OCI-LY7 (cell line): Measurements from ENCODE around the gene FGD4. TPM values are rescaled to one million over a fixed set of nuclear protein-coding genes. Genes with fewer than 3 reads are reported as not detected.

Experiments
- BruUV-seq: library from RNA; stranded (reverse); fragments of 400-500 nt; replicated peaks from 2 replicates; lab custom pipeline; 2021; lab: Mats Ljungman, UMichigan
- CTCF ChIA-PET: fragments of 300-600 bp; sonication (Branson Sonifier 250); formaldehyde crosslinking; loops from one replicate; lab custom pipeline; 2022; ENCODE audit warnings: antibody characterized with exemption; ENCODE audit not compliant: unreplicated experiment; lab: Charles Lee
- POLR2A ChIA-PET: fragments of 300-600 bp; sonication (Branson Sonifier 250); formaldehyde crosslinking; loops from one replicate; lab custom pipeline; 2022; ENCODE audit warnings: antibody characterized with exemption; lab: Charles Lee
- DNase-seq: peaks from one replicate; pipeline ENCODE4 v3.0.0-alpha.2; 2015; ENCODE audit warnings: low spot score
- H2AFZ ChIP-seq: fragments of 200-600 bp; sonication (generic), shearing (Covaris generic); 2 replicates; pipeline ENCODE4 v1.6.1; 2014; ENCODE audit warnings: mild to moderate bottlenecking, antibody characterized with exemption, low read length, moderate library complexity
- H3K27ac ChIP-seq: fragments of 200-600 bp; sonication (generic); 2 replicates; pipeline ENCODE4 v1.5.1; 2014; ENCODE audit warnings: mixed run types, low read depth, mild to moderate bottlenecking, moderate library complexity, low read length, inconsistent platforms; ENCODE audit not compliant: poor library complexity, severe bottlenecking
- H3K36me3 ChIP-seq: fragments of 200-600 bp; sonication (generic); 2 replicates; pipeline ENCODE4 v1.6.1; 2014; ENCODE audit warnings: mild to moderate bottlenecking, antibody characterized with exemption, low read length, moderate library complexity, mixed read lengths; ENCODE audit not compliant: insufficient read depth
- H3K4me1 ChIP-seq: fragments of 200-600 bp; sonication (generic); 2 replicates; pipeline ENCODE4 v1.5.1; 2014; ENCODE audit warnings: mild to moderate bottlenecking, low read length; ENCODE audit not compliant: insufficient read depth, poor library complexity, severe bottlenecking
- H3K4me2 ChIP-seq: fragments of 200-600 bp; sonication (generic); 2 replicates; pipeline ENCODE4 v1.6.1; 2014; ENCODE audit warnings: mild to moderate bottlenecking, low read length
- H3K4me3 ChIP-seq: fragments of 200-600 bp; sonication (generic); 2 replicates; pipeline ENCODE4 v1.5.1; 2014; ENCODE audit warnings: mild to moderate bottlenecking, low read depth, low read length; ENCODE audit not compliant: poor library complexity, severe bottlenecking
- H3K79me2 ChIP-seq: fragments of 200-600 bp; sonication (generic); 2 replicates; pipeline ENCODE4 v1.6.1; 2016; ENCODE audit warnings: low read depth, mild to moderate bottlenecking, low read length, moderate library complexity, mixed read lengths; ENCODE audit not compliant: insufficient read depth
- H3K9me2 ChIP-seq: fragments of 200-600 bp; sonication (generic); 2 replicates; pipeline ENCODE4 v1.6.1; 2016; ENCODE audit warnings: mild to moderate bottlenecking, low read length, mixed read lengths; ENCODE audit not compliant: insufficient read depth
- H3K9me3 ChIP-seq: fragments of 200-600 bp; sonication (generic); 2 replicates; pipeline ENCODE4 v1.6.1; 2014; ENCODE audit warnings: mild to moderate bottlenecking, mixed run types, low read length, mixed read lengths
- H4K20me1 ChIP-seq: fragments of 200-600 bp; sonication (generic); 2 replicates; pipeline ENCODE4 v1.6.1; 2014; ENCODE audit warnings: mild to moderate bottlenecking, antibody characterized with exemption, low read length, moderate library complexity, mixed read lengths; ENCODE audit not compliant: insufficient read depth
- EZH2phosphoT487 ChIP-seq: fragments of 200-600 bp; sonication (generic); IDR thresholded peaks from 2 replicates; pipeline ENCODE4 v1.6.1; 2018; ENCODE audit warnings: low read depth, borderline replicate concordance, mild to moderate bottlenecking, mixed run types, antibody characterized with exemption, low read length, moderate library complexity, mixed read lengths
- intact Hi-C: fragments of 100-400 bp; cut with micrococcal nuclease; formaldehyde crosslinking; loops from one replicate; pipeline ENCODE4 v1.10.0; 2022; ENCODE audit not compliant: unreplicated experiment
- total RNA-seq, 2 experiments: library from RNA; depleted of rRNA in 1 of 2; stranded (reverse); fragments of >200 nt in 1 of 2; shearing (Covaris generic) in 1 of 2; gene quantifications; 2 replicates each; pipeline ENCODE4 v1.2.3, GENCODE V29; 2014 to 2022
- TF ChIP-seq, protein P1 (sequence below): fragments of 200-600 bp; sonication (generic); conservative IDR thresholded peaks from 2 replicates; pipeline ENCODE4 v1.5.1; 2014; ENCODE audit warnings: mild to moderate bottlenecking, antibody characterized with exemption, low read length, moderate library complexity, mixed read lengths

The FGD4 gene
- total RNA-seq, 2 experiments from 2014 or later, result 14.9 to 19.3 TPM

DNA sequence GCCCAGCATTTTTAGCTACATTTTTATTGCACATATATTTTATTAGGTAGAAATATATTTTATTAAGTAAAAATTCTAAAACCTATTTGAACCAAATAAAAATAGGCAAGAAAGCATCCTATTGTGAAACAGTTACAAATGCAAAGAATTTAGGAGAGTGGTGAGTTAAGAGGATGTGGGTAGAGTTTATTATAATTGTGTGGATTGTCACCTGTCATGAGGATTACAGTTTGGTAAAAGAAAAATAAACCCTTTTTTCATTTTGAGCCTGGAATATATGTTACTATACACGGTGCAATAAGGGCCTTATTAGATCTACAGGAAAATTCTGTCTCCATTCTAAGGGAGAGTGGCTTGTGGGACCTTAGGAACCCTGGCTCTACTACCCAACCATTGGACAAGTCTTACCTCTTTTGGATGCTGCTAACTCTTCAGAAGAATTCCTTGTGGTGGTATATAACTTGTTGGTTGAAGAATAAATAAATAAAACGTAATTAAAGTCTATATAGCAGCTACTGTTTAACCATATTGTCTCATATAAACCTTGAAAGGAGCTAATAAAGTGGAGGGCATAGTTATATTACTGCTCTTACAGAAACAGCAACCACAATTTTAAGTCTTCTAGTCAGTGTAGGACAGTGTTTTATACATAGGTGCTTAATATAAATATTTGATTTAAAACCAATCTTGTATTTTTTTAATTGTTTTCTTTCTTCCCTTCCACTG, 67.8 kb downstream of the FGD4 start:
- no peaks in the 10 kb centered on the region for H3K9me3 ChIP-seq
- H3K4me2 ChIP-seq, result peak overlapping the region; percentile 22; the same call in 1 of the 2 replicates
- no TSS peak for BruUV-seq
- H3K4me3 ChIP-seq, result no peak overlapping the region
- POLR2A ChIA-PET, result interaction anchor here (0.5 to 4.9 kb wide), 13 partner anchors 10 to 205 kb away, joined by 3 to 46 read pairs (median 8); no protein-coding TSS in a partner anchor
- no peaks in the 10 kb centered on the region for H4K20me1 ChIP-seq
- intact Hi-C loops, result loop anchor here (10.0 kb wide), 1 partner anchor 202 kb away; no protein-coding TSS in a partner anchor
- TF ChIP-seq EZH2phosphoT487, result no peak
- TF ChIP-seq, protein P1, sequence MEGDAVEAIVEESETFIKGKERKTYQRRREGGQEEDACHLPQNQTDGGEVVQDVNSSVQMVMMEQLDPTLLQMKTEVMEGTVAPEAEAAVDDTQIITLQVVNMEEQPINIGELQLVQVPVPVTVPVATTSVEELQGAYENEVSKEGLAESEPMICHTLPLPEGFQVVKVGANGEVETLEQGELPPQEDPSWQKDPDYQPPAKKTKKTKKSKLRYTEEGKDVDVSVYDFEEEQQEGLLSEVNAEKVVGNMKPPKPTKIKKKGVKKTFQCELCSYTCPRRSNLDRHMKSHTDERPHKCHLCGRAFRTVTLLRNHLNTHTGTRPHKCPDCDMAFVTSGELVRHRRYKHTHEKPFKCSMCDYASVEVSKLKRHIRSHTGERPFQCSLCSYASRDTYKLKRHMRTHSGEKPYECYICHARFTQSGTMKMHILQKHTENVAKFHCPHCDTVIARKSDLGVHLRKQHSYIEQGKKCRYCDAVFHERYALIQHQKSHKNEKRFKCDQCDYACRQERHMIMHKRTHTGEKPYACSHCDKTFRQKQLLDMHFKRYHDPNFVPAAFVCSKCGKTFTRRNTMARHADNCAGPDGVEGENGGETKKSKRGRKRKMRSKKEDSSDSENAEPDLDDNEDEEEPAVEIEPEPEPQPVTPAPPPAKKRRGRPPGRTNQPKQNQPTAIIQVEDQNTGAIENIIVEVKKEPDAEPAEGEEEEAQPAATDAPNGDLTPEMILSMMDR, result no peak
- H3K9me2 ChIP-seq, result no peaks in the 10 kb centered on the region
- peak overlapping the region; percentile 10; the same call in 1 of the 2 replicates for H2AFZ ChIP-seq
- CTCF ChIA-PET, result interaction anchor here (1.8 kb wide), 1 partner anchor 11 kb away, joined by 9 read pairs; no protein-coding TSS in a partner anchor
- no peak for DNase-seq
- H3K27ac ChIP-seq, result peak overlapping the region; percentile 94
- H3K36me3 ChIP-seq, result peaks cover 7% of the 10 kb centered on the region; the same call in 1 of the 2 replicates
- H3K79me2 ChIP-seq, result no peaks in the 10 kb centered on the region
- H3K4me1 ChIP-seq, result peaks cover 56% of the 10 kb centered on the region

DNA sequence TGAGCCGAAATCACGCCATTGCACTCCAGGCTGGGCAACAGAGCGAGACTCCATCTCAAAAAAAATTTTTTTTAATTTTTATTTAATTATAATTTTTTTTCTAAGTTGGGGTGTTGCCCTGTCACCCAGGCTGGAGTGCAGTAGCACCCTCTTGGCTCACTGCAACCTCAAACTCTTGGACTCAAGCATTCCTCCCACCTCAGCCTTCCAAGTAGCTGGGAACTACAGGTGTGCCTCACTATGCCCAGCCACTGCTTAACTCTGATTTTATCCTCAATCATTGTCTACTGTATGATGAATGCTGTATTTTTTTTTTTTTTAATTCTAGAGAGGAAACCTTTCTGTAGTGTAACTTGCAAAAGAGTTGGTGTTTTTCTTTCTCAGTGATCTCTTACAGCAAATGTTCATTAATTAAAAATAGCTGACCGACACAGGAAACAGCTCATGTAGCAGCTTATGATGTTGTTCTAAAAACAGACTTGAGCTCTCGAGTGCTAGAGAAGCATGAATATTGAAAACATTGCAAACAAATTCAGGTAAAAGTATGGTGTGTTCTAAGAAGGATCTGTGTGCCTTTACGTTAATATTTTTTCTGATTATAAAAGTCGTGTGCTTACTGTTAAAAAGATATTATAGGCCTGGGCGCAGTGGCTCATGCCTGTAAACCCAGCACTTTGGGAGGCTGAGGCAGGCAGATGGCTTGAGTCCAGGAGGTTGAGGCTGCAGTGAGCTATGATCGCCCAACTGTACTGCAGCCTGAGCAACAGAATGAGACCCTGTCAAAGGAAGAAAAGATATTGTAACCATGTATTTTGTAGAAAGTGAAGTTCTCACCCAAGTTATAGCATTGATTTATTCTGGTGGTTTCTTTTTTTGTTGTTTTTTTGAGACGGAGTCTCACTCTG, 68.9 kb downstream of the FGD4 start:
- peak overlapping the region; percentile 90 for H2AFZ ChIP-seq
- POLR2A ChIA-PET, result interaction anchor here (0.6 to 4.9 kb wide), 19 partner anchors 9 to 618 kb away, joined by 3 to 46 read pairs (median 5); no protein-coding TSS in a partner anchor

More for the DNA sequence above, 68.9 kb downstream of the FGD4 start:
- DNase-seq, result peak; percentile 80
- Histone ChIP-seq H3K36me3 (peaks cover 7% of the 10 kb centered on the region; the same call in 1 of the 2 replicates), H3K9me2 (no peaks in the 10 kb centered on the region), H3K4me1 (peaks cover 45% of the 10 kb centered on the region), H4K20me1 (no peaks in the 10 kb centered on the region), H3K27ac (peak overlapping the region; percentile 94), H3K4me2 (peak overlapping the region; percentile 81), H3K9me3 (no peaks in the 10 kb centered on the region), H3K4me3 (peak overlapping the region; percentile 52), H3K79me2 (no peaks in the 10 kb centered on the region)
- intact Hi-C loops, result loop anchor here (10.0 kb wide), 1 partner anchor 203 kb away; no protein-coding TSS in a partner anchor
- BruUV-seq, result no TSS peak
- TF ChIP-seq, protein P1, result no peak
- TF ChIP-seq EZH2phosphoT487, result no peak
- CTCF ChIA-PET, result interaction anchor here (0.6 to 1.8 kb wide), 3 partner anchors 11 to 36 kb away, joined by 3 to 9 read pairs (median 4); no protein-coding TSS in a partner anchor
